H1 (cell line): ENCODE results near the gene LRRC63. TPM values are rescaled to one million over a fixed set of nuclear protein-coding genes. Genes with fewer than 3 reads are reported as not detected.

Experiments used
- CTCF ChIA-PET: fragments of 300-600 bp; sonication (Branson Sonifier 250); formaldehyde crosslinking; loops from one replicate; lab custom pipeline; 2021; ENCODE audit not compliant: partially characterized antibody; lab: Charles Lee
- POLR2A ChIA-PET: fragments of 300-600 bp; sonication (Branson Sonifier 250); formaldehyde crosslinking; loops from one replicate; lab custom pipeline; 2021; ENCODE audit warnings: inconsistent platforms; ENCODE audit not compliant: partially characterized antibody; lab: Charles Lee
- DNase-seq, 2 experiments: peaks; one replicate each; pipeline versions ENCODE4 v3.0.0 to v3.0.0-alpha.2; 2010 to 2022; ENCODE audit warnings: low spot score in 2 of 2, low read depth in 1 of 2, mixed read lengths in 1 of 2
- FAIRE-seq: peaks from 2 replicates; lab custom pipeline; 2011; peaks lifted over from hg19 to GRCh38; lab: Jason Lieb, UNC
- H2AFZ ChIP-seq: 2 replicates; pipeline ENCODE4 v1.8.1; 2012; ENCODE audit warnings: low read length, inconsistent platforms
- H2AK5ac ChIP-seq: 2 replicates; pipeline ENCODE4 v1.6.1; 2013; ENCODE audit warnings: low read depth, low read length
- H2BK120ac ChIP-seq: replicated peaks from 2 replicates; pipeline ENCODE3; 2013; ENCODE audit warnings: low read depth, low read length, inconsistent platforms
- H2BK12ac ChIP-seq: 2 replicates; pipeline ENCODE4 v1.6.1; 2013; ENCODE audit warnings: low read depth, low read length
- H2BK15ac ChIP-seq: 2 replicates; pipeline ENCODE4 v1.6.1; 2013; ENCODE audit warnings: low read length
- H2BK20ac ChIP-seq: 2 replicates; pipeline ENCODE4 v1.6.1; 2013; ENCODE audit warnings: low read length
- H2BK5ac ChIP-seq: 2 replicates; pipeline ENCODE4 v1.6.1; 2013; ENCODE audit warnings: low read depth, low read length
- H3K14ac ChIP-seq: 2 replicates; pipeline ENCODE4 v1.6.1; 2013; ENCODE audit warnings: inconsistent platforms; ENCODE audit not compliant: insufficient read length
- H3K18ac ChIP-seq: 2 replicates; pipeline ENCODE4 v1.6.1; 2013; ENCODE audit warnings: low read length; ENCODE audit errors: extremely low read depth
- H3K23ac ChIP-seq: 2 replicates; pipeline ENCODE4 v1.6.1; 2013; ENCODE audit warnings: inconsistent platforms; ENCODE audit not compliant: insufficient read length
- H3K23me2 ChIP-seq: 2 replicates; pipeline ENCODE4 v1.6.1; 2013; ENCODE audit warnings: low read depth, low read length
- H3K27ac ChIP-seq: 2 replicates; pipeline ENCODE4 v1.6.1; 2011; ENCODE audit warnings: low read depth, low read length, inconsistent platforms
- H3K27me3 ChIP-seq, 4 experiments: replicated peaks in 1 of 4; 1 replicate in 1 of 4; 2 replicates in 3 of 4; pipeline versions ENCODE4 v1.6.1 to v1.8.1; 2011 to 2013; ENCODE audit warnings: low read length in 3 of 4, mild to moderate bottlenecking in 3 of 4, inconsistent platforms in 2 of 4, mixed read lengths in 2 of 4, moderate library complexity in 1 of 4; ENCODE audit not compliant: control insufficient read depth in 3 of 4, insufficient read depth in 3 of 4; ENCODE audit errors: extremely low read depth in 1 of 4
- H3K36me3 ChIP-seq, 4 experiments: 2 replicates each; pipeline versions ENCODE4 v1.6.1 to v1.8.1; 2011 to 2013; ENCODE audit warnings: mild to moderate bottlenecking in 4 of 4, low read length in 3 of 4, moderate library complexity in 2 of 4, control low read depth in 1 of 4, inconsistent platforms in 1 of 4; ENCODE audit not compliant: insufficient read depth in 4 of 4, control insufficient read depth in 2 of 4
- H3K4ac ChIP-seq: replicated peaks from 2 replicates; pipeline ENCODE3; 2013; ENCODE audit warnings: low read length, low read depth, mixed read lengths, inconsistent platforms; ENCODE audit not compliant: insufficient read length
- H3K4me1 ChIP-seq, 4 experiments: replicated peaks in 1 of 4; 1 replicate in 1 of 4; 2 replicates in 3 of 4; pipeline versions ENCODE4 v1.6.1 to v1.8.1; 2011 to 2013; ENCODE audit warnings: low read length in 3 of 4, inconsistent platforms in 2 of 4, mixed read lengths in 1 of 4; ENCODE audit not compliant: insufficient read depth in 4 of 4, control insufficient read depth in 3 of 4
- H3K4me2 ChIP-seq, 2 experiments: 2 replicates each; pipeline versions ENCODE4 v1.6.1 to v1.8.1; 2011 to 2013; ENCODE audit warnings: low read depth in 2 of 2, low read length in 2 of 2, control low read depth in 1 of 2, inconsistent platforms in 1 of 2, mild to moderate bottlenecking in 1 of 2; ENCODE audit not compliant: insufficient read depth in 1 of 2
- H3K4me3 ChIP-seq, 4 experiments: fragments of 200-600, 300-600 bp in 1 of 4; sonication (generic), shearing (Covaris generic), sonication (Bioruptor Twin) in 1 of 4; 2 replicates each; pipeline versions ENCODE4 v1.5.1 to v1.8.1; 2011 to 2016; ENCODE audit warnings: low read length in 4 of 4, low read depth in 3 of 4, control low read depth in 2 of 4, inconsistent platforms in 2 of 4, mild to moderate bottlenecking in 2 of 4, mixed read lengths in 1 of 4, moderate library complexity in 1 of 4; ENCODE audit not compliant: insufficient read depth in 2 of 4; ENCODE audit errors: extremely low read depth in 1 of 4
- H3K56ac ChIP-seq: replicated peaks from 2 replicates; pipeline ENCODE3; 2013; ENCODE audit warnings: low read depth, mild to moderate bottlenecking, mixed read lengths, low read length, inconsistent platforms; ENCODE audit not compliant: insufficient read length
- H3K79me1 ChIP-seq: 2 replicates; pipeline ENCODE4 v1.6.1; 2013; ENCODE audit warnings: low read depth, low read length, control low read depth
- H3K79me2 ChIP-seq, 2 experiments: 2 replicates each; pipeline versions ENCODE4 v1.6.1 to v1.8.1; 2012 to 2013; ENCODE audit warnings: low read length in 2 of 2, mild to moderate bottlenecking in 2 of 2, inconsistent platforms in 1 of 2; ENCODE audit not compliant: insufficient read depth in 2 of 2, control insufficient read depth in 1 of 2
- H3K9ac ChIP-seq, 4 experiments: replicated peaks in 1 of 4; 1 replicate in 1 of 4; 2 replicates in 3 of 4; pipeline versions ENCODE4 v1.6.1 to v1.8.1; 2011 to 2013; ENCODE audit warnings: low read depth in 3 of 4, low read length in 3 of 4, control low read depth in 2 of 4, mild to moderate bottlenecking in 2 of 4, moderate library complexity in 2 of 4, inconsistent platforms in 1 of 4; ENCODE audit errors: extremely low read depth in 1 of 4
- H3K9me3 ChIP-seq, 2 experiments: 2 replicates each; pipeline versions ENCODE4 v1.6.1 to v1.8.1; 2012 to 2013; ENCODE audit warnings: mild to moderate bottlenecking in 2 of 2, moderate library complexity in 2 of 2, control low read depth in 1 of 2, inconsistent platforms in 1 of 2, low read depth in 1 of 2, low read length in 1 of 2, mixed read lengths in 1 of 2; ENCODE audit not compliant: insufficient read depth in 2 of 2
- H4K20me1 ChIP-seq, 2 experiments: replicated peaks in 1 of 2; 2 replicates each; pipeline versions ENCODE3 to v1.8.1; 2011 to 2013; ENCODE audit warnings: inconsistent platforms in 2 of 2, low read length in 2 of 2, mild to moderate bottlenecking in 1 of 2; ENCODE audit not compliant: insufficient read depth in 2 of 2, control insufficient read depth in 1 of 2
- H4K5ac ChIP-seq: 2 replicates; pipeline ENCODE4 v1.6.1; 2013; ENCODE audit warnings: low read length, low read depth, mixed read lengths, inconsistent platforms; ENCODE audit not compliant: insufficient read length
- H4K8ac ChIP-seq: 2 replicates; pipeline ENCODE4 v1.8.0; 2013; ENCODE audit warnings: mild to moderate bottlenecking, moderate library complexity, low read length, inconsistent platforms; ENCODE audit not compliant: insufficient read depth; ENCODE audit errors: extremely low read depth
- H4K91ac ChIP-seq: replicated peaks from 2 replicates; pipeline ENCODE3; 2013; ENCODE audit warnings: low read length, mixed read lengths, inconsistent platforms; ENCODE audit not compliant: insufficient read length
- POLR2AphosphoS5 ChIP-seq: IDR thresholded peaks from 2 replicates; pipeline ENCODE4 v1.6.1; 2011; ENCODE audit warnings: low read depth, low read length
- RAD21 ChIP-seq, 2 experiments: IDR thresholded peaks in 1 of 2; conservative IDR thresholded peaks in 1 of 2; 2 replicates each; pipeline ENCODE4 v1.6.1; 2011; ENCODE audit warnings: low read depth in 2 of 2, low read length in 2 of 2, improper control_type of control experiment in 1 of 2, inconsistent platforms in 1 of 2, mild to moderate bottlenecking in 1 of 2, moderate library complexity in 1 of 2
- WGBS, 2 experiments: shearing (Covaris generic) in 1 of 2; methylation state at CpG; one replicate each; pipeline versions ENCODE4 v1.1.6 to v1.1.7; 2013 to 2015; ENCODE audit warnings: low lambda C conversion rate in 2 of 2, mixed read lengths in 2 of 2, inconsistent platforms in 1 of 2, low coverage in 1 of 2, missing lambda C conversion rate in 1 of 2; ENCODE audit not compliant: insufficient replicate concordance in 2 of 2, insufficient coverage in 1 of 2, insufficient read length in 1 of 2; ENCODE audit errors: extremely low coverage in 1 of 2, missing lambda C conversion rate in 1 of 2; 5-methylcytosine and 5-hydroxymethylcytosine counted together
- polyA plus RNA-seq, 7 experiments: library from polyadenylated mRNA; depleted of rRNA in 3 of 7; stranded (reverse) in 5 of 7; unstranded in 2 of 7; fragments of >200 nt in 5 of 7; fragments of 200-250 nt in 2 of 7; gene quantifications; 1 replicate in 5 of 7; 2 replicates in 1 of 7; 4 replicates in 1 of 7; pipeline versions ENCODE4 v1.2.1 to v1.2.3, GENCODE V29; 2011 to 2013; ENCODE audit warnings: missing spikeins in 2 of 7, mixed read lengths in 2 of 7
- total RNA-seq: library from RNA; stranded (reverse); fragmentation: NEBNext Ultra II Directional; extraction: Animal tissue kit (Norgen Biotek cat#: 25700); gene quantifications from 2 replicates; pipeline ENCODE4 v1.2.1, GENCODE V29; 2021

The LRRC63 gene
- total and polyA plus RNA-seq, 2 of the 8 experiments (the other 6 are each of a cell fraction or from before 2014, with no cell fraction given) = not detected

GRCh38 chr13:46170268-46170667 lies 41.5 kb upstream of the LRRC63 start:
- POLR2A ChIA-PET = no interaction called here
- 69% methylated on average over 7 of the region's 7 CpGs; no CpG with 5 or more reads in 1 of the 2 experiments for WGBS, 2 experiments
- H3K4me2 ChIP-seq = 0 out of 4 replicates have a peak overlapping the region, but pooled peaks of 1 of the 2 experiments have one; percentile 10

More at GRCh38 chr13:46170268-46170667, 41.5 kb upstream of the LRRC63 start:
- peaks cover 0 to 4% (median 0%) of the 10 kb centered on the region in 4 experiments; a peak in 1 of 7 replicates for H3K27me3 ChIP-seq
- no peak overlapping the region for H2AFZ ChIP-seq
- no peak overlapping the region for H4K91ac ChIP-seq
- H3K79me2 ChIP-seq = no peaks in the 10 kb centered on the region
- H4K5ac ChIP-seq = no peak overlapping the region
- H3K4me3 ChIP-seq = no peak overlapping the region
- no peaks in the 10 kb centered on the region for H4K20me1 ChIP-seq
- no peaks in the 10 kb centered on the region for H3K79me1 ChIP-seq
- no peak overlapping the region for H2BK15ac ChIP-seq
- TF ChIP-seq RAD21 (IDR thresholded peaks at IDR 0.05 in 1 of 2, conservative IDR thresholded peaks at IDR 0.05 in 1 of 2; ENCODE audit: low read depth in 2 of 2, low read length in 2 of 2) = no peak
- TF ChIP-seq POLR2AphosphoS5 = peak; percentile 53; the same call in 1 of the 2 replicates
- TF ChIP-seq, all 59 proteins: peak for 1
- Histone ChIP-seq H3K14ac (no peak overlapping the region), H3K4ac (no peak overlapping the region), H3K36me3 (no peaks in the 10 kb centered on the region), H3K9me3 (no peaks in the 10 kb centered on the region), H2BK120ac (no peak overlapping the region), H3K9ac (no peak overlapping the region), H3K56ac (no peak overlapping the region), H2BK20ac (no peak overlapping the region), H3K23me2 (no peaks in the 10 kb centered on the region), H3K4me1 (peaks cover 0 to 6% (median 2%) of the 10 kb centered on the region in 4 experiments; a peak in 2 of 7 replicates), H3K18ac (no peak overlapping the region), H2BK5ac (no peak overlapping the region), H2BK12ac (no peak overlapping the region), H3K23ac (no peak overlapping the region), H3K27ac (no peak overlapping the region), H2AK5ac (no peak overlapping the region), H4K8ac (no peak overlapping the region)
- FAIRE-seq = peak; percentile 7
- DNase-seq = peak in 1 of 2 experiments; percentile 2
- CTCF ChIA-PET = interaction anchor here (1.1 to 3.5 kb wide), 10 partner anchors 11 to 151 kb away, joined by 3 to 25 read pairs (median 4); partner anchors contain the start of gene LCP1
